ENCODE data around the gene MTX3.

DNA sequence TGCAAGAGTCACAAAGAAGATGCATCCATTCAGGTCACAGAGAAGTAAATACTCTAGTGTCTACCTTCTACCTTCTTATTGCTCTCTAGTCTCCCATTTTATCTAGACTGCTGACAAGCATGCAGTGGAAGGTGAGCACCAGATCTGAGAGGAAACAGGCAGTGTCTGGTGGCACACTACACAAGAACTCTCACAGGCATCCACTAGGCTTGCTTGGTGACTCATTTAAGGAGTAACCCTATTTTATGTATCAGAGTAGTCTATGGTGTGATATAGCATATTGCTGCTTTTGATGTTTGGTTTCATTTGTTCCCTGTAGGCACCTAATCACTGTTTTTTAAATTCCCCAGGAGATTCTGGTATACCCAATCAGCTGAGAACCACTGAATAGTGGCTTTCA, 42.5 kb upstream of the MTX3 start:
- TF ChIP-seq CTCF (conservative IDR thresholded peaks at IDR 0.05; ENCODE audit: low read depth, low read length) (no peak), EZH2phosphoT487 (IDR thresholded peaks at IDR 0.05; ENCODE audit: borderline replicate concordance, low read length) (no peak), EZH2 (IDR thresholded peaks at IDR 0.05; ENCODE audit: low read length, unreplicated experiment) (no peak)

All from PC-3 (cell line).